Stimulated activated CD8-positive, alpha-beta memory T cell treated with anti-CD3 and anti-CD28 coated beads, Interleukin-7, amount 100 ng/mL, for 24 hours (primary cell): ENCODE measurements around the gene GLRA3.
"Not testable (repeated sequence)": the region's sequence is repeated elsewhere in the genome, so short reads cannot be mapped to it uniquely, and the experiment has no call there.

Source experiments
- DNase-seq: peaks from one replicate; pipeline ENCODE4 v3.0.0-alpha.2; 2020; ENCODE audit warnings: low read depth

The GLRA3 gene

DNA sequence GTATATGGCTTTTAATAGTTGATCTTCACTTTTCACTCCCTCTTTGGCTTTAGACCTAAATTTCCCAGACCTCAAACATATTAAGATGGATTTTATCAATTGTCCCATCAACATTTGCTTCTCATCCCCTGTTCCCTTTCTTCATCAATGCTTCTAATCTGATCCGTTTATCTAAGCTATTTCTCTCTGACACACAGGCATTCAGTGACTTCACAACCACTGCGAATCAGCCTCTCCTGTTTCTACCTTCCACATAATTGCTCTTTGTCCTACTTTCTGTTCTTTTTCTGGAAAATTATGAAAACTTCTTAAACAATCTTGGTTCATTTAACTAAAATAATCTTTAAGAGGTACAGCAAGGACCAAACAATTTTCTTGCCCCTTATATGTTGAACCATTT lies 115.2 kb downstream of the GLRA3 start:
- no peak for DNase-seq

DNA sequence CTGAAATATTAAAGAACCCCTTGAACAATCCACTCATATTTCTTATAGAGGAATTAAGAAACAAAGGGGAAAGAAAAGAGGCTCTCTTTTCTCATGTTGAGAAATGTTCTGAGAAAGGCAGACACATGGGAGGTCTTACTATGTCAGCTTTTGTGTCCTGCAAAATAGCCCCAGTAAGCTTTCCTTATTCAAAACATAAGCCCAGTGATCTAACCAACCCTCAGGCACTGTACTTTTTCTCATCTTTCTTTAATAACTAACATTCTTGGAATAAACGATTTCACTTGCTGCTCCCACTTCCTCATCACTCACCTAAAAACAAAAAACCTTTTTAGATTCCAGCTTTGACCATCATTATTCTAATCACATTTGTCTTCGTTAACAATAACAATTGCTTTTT lies 115.9 kb downstream of the GLRA3 start:
- no peak for DNase-seq

DNA sequence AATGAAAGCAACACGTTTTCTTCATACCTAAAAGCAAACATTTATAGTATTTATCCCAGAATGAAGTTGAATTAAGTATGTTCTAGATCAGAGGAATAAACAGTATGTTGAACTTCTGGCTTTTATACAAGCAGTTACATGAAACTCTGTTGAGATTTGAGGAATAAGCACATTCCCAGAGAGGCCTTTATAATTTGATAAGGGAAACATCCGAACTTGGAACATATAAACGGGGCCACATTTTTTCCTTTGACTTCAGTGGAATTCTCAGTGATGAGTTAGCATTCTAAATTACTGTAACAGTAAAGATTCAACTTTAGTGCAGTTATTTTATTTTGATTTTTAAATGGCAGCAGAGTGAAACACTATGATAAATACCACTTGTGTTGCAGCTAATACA lies 119.5 kb downstream of the GLRA3 start:
- DNase-seq, result no peak

DNA sequence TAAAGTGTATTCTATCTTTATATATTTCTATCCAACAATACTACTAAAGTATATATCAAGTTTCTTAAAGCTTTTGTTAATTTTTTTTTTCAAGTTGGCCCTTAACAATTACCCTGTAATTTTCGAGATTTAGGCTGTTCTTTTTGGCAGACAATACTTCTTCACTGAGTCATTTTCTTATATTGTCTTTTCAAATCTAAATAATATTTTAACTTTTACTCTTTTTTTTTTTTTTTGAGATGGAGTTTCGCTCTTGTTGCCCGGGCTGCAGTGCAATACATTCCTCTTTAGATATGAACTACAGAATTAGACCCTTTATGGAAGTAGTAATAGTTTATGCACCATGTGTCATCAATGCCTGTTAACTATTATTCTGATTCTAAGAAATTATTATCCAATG lies 120.7 kb downstream of the GLRA3 start:
- DNase-seq, result no peak

DNA sequence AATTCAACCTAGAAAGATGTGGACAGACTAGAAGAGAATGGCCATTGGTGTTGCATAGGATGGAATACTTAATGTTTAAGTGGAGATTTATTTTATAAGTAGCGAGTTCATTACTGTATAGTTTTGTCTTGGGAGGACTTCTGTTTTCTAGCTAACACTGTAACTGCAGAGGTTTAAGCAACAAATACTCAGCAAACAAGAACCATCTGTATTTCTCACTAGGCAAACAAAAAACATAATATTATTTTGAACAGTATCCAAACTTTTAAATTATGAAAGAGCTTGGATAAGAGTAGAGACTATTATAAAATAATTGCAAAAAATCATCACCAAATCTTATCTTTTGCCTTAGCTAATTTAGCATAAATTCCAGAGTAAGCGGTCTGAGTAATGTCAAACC lies 121.1 kb downstream of the GLRA3 start:
- DNase-seq, result no peak

DNA sequence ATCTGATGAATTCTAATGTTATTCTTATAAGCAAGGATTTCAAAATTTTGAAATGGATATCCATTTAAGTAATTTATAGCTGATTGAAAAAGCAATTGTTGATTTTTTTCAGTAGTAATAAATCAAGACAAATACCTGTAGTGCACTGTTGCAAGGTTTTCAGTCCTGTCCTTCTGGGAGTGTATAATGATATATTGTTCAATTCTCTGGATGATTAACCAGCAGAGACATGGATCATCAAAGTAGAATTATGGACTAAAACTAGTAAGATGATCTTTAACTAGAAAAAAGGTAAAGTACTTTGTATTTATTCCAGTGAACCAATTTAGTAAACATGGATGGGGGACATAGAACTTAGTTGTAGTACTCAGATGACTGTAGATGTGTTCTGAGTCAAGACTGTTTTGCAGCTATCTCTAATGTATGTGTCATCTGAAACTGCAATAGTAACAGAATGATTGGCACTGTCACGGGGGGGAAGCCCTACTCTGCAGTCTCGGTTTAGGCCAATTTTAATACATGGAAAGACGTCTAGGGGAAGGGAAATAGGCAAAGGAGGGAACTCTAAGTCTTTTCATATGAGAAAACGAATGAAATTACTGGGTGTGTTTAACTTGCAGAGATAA lies 121.9 kb downstream of the GLRA3 start:
- no peak for DNase-seq

DNA sequence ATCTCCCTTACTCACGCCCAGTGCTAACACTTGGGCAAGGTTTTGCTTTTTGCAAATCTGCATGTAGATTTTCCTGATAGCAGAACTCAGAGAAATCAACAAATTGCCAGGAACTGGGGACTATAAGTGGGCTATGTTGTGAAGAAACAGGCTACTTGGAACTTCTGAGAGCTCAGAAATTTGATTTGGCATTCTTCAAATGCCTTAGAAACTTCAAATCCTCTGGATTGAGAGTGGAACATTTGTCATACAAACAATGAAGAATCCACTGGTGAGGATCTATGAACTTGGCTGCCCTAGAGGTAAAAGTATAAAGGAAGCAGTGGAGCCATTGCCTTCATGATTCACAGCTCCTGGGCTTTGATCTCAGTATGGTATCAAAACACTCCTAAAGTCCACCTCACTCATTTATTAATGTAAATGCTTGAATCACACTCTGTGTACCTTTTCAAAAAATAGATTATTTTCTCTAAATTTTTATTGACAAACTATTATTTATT lies 126.0 kb downstream of the GLRA3 start:
- DNase-seq, result no peak

DNA sequence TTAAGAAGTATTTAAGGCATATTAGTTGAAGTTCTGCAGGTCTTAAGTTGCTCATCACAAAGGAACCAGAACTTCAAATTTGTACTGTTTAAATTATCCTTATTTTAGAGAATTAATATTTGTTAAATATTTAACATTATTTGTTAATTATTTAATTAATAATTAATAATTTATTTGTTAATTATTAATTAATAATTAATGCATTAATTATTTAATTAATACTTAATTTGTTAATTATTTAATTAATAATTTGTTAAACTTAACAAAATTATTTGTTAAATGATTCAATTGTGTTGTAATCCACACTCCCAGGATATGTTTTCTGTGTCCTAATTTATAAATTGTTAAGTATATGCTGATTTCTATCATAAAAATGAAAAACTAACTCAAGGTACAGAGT lies 129.4 kb downstream of the GLRA3 start:
- DNase-seq, result no peak

DNA sequence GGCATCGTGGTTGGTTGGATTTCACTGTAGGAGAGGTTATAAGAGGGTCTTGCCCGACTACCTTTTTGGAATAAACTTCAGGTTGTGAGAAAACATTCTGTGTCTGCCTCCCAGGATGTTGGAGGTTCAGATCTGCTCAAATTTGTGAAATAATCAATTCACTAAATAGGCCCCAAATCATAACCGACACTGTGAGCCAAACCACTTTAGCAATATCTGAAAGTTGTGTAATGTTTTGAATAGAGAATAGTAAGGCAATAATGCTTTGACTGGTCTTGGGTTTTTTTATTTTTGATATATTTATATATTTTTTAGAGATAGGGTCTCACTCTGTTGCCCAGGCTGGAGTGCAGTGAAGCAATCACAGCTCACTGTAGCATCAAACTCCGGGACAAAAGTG lies 131.2 kb downstream of the GLRA3 start:
- DNase-seq, result no peak

DNA sequence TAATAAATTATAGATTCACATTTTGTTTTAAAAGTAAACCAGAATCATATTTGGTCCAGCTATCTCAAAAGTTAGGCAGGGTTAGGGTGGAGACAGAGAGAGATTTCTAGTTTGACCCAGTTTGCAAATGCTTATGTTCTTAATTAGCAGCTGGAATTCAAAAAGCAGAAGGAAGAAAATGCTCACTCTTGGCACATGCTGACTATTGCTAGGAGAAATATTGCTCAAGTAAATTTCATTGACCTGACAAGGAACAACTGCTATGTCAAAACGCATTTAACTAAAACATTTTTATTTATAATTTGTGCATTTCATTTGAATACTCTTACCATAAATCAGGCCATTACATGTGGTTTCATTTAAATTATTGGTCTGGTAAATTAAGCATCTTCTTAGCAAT lies 131.8 kb downstream of the GLRA3 start:
- DNase-seq, result no peak

DNA sequence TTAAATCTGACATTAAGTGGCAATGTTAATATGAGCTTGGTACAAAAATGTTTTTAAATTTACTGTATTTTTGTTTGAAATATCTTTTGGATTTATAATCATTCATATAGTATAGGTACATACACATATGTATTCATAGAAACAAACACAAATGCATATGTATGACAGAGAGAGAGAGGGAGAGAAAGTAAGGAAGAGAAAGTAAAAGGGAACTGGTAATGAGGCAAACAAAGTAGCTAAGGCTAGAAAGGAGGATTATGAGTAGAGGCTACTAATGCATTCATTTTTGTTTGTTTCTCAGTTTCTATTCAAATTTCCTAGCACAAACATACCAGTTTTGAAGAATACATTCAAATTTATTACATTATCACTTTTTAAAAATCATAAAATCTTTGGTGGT lies 132.4 kb downstream of the GLRA3 start:
- DNase-seq, result no peak

DNA sequence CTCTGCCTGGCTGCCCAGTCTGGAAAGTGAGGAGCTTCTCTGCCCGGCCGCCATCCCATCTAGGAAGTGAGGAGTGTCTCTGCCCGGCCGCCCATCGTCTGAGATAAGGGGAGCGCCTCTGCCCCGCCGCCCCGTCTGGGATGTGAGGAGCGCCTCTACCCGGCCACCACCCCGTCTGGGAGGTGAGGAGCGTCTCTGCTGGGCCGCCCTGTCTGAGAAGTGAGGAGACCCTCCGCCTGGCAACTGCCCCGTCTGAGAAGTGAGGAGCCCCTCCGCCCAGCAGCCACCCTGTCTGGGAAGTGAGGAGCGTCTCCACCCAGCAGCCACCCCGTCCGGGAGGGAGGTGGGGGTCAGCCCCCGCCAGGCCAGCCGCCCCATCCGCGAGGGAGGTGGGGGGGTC lies 137.2 kb downstream of the GLRA3 start:
- DNase-seq, result not testable (repeated sequence)

DNA sequence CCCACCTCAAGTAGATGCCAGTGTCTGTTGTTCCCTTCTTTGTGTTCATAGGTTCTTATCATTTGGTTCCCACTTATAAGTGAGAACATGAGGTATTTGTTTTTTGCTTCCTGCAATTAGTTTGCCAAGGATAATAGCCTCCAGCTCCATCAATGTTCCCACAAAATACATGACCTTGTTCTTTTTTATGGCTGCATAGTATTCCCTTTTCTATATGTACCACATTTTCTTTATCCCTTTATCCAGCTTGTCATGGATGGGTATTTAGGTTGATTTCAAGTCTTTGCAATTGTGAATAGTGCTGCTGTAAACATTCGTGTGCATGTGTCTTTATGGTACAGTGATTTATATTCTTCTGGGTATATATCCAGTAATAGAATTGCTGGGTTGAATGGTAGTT lies 138.4 kb downstream of the GLRA3 start:
- DNase-seq, result no peak

DNA sequence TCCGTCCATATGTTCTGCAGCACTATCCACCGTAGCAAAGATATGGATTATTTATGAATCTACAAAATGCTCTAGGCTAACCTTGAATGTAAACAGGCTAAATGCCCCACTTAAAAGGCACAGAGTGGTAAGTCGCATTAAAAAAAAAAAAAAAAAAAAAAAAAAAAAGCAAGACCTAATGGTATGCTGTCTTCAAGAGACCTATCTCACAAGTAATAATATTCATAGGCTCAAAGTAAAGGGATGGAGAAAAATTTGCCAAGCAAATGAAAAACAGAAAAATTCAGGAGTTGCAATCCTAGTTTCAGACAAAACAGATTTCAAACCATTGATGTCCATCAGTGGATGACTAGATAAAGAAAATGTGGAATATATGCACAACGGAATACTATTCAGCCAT lies 139.4 kb downstream of the GLRA3 start:
- DNase-seq, result no peak

DNA sequence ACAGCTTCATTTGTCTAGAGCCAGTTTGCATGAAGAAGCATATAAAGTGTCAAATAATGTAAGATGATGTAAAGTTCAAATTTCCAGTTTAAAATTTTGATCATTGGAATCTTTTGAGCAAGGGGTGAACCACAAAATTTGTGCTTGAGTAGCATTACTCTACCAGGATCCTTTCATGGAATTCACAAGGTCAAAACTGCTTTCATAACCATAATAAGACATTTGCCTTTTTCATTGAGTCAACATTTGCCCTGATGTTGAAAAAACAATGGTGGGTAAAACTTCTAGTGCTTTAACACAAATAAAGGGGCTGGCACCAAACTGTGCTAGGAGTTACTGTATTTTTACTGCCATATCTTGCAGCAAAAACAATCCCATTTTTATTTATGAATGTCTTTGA lies 142.2 kb downstream of the GLRA3 start:
- no peak for DNase-seq

DNA sequence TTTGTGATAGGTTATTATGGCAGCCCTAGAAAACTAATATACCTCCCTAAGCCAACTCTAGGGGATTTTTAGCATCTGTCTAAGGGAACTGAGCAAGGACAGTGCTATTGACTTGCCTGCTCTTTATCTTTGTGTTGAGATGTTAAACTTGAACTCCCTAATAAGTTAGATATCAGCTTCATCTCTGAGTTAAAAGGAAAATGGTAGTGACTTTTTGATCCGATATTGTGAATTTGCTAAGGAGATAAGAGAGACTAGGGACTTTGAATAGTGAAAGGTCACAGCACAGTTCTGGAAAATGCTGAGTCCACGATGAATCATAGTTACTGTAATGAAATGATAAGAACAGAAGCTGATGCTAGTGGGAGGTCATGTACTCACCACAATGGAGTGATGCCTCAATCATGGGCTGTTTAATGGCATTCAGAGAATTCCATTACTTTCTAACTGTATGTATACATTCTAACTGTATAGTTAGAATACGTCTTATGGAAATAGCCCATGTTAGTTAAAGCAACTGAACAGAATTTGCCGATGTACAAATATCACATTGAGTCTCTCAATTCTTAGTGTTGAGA lies 147.2 kb downstream of the GLRA3 start:
- DNase-seq, result no peak

DNA sequence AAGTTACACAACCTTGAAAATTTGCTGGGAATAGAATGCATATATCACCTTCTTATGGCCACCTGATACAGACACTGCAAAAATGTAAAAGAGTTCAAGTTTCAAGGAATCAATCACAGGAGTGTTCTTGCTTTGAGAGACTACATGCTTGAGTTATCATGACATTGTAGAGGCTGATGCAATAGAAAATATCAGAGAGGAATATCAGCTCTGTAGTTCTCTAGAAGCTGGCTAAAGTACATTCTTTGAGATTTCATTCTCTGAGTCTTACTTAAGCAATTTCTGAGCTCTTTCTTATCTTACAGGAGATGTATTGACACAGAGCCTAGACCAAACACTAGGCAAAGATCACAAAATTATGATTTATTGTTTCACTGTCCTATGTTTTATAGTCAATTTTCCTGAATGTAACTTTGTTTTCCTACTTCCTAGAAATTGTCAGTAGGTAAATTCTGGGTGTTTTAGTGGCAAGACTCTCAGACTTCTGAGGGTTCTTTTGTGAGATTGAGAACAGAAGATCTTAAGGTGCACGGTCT lies 154.7 kb downstream of the GLRA3 start:
- no peak for DNase-seq

DNA sequence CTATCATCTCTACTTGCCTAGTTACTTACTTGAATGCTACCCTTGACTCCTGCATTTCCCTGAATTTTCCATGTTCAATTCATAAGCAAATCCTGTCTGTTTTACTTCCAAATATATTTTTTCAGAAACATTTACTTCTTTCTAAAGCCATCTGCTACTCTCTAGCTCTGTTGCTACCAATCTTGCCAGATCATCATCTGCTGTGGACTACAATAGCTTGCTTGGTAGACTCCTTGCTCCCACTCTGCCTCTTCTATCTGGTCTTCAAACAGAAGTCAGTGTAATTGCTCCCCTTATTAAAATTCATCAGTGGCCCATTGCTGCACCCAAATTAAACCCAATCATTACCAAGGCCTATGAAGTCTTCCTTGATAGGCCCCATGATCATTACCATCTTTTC lies 155.2 kb downstream of the GLRA3 start:
- DNase-seq, result no peak

DNA sequence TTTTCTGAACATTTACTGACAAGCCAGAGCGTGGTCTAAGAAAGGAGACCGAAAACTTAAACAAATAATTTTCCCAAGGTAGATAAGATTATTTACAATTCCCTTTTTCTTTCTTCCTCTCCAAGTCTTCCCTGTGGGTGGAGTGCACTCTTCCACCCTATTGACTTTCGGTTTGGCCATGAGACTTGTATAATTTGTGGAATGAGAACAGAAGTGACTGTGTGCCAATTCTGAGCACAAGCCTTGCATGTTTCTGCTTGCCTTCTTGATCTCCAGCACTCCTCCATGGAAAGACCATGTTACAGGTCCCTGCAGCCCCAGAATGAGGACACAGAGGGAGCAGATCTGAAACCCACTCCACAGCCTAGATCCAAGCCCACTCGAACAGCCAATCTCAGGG lies 156.8 kb downstream of the GLRA3 start:
- DNase-seq, result no peak

DNA sequence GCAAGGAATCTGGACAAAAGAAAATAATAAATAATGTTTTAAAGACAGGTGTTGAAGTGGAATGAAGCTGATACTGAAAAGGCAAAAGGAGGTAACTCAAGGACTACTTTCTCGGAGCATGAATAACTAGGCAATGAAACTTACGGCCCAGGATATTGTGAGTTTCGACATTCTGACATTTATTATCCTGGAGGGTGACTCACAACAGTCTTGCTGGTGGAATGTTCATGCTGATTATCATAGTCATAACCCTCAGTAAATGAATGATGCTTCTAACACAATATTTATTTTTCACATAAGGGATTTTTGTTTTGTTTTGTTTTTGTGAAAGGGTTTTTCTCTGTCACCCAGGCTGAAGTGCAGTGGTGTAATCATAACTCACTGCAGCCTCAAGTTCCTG lies 159.8 kb downstream of the GLRA3 start:
- no peak for DNase-seq

DNA sequence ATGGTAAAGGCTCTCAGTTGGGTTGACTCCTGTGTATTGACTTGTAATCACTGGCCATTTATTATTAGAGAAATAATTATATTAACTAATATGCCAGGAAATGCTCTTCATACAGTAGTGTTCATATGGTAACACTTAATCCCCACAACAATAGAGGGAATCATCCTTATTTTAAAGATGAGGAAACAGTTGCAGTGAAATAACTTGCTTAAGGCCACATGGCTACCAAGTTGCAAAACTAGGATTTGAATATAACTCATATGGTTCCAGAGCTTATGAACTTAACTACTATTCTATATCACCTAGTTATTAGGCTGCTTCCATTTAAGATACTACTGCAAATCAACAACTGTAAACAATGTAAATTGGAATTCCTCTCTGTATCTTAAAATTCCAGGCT lies 163.2 kb downstream of the GLRA3 start:
- no peak for DNase-seq

DNA sequence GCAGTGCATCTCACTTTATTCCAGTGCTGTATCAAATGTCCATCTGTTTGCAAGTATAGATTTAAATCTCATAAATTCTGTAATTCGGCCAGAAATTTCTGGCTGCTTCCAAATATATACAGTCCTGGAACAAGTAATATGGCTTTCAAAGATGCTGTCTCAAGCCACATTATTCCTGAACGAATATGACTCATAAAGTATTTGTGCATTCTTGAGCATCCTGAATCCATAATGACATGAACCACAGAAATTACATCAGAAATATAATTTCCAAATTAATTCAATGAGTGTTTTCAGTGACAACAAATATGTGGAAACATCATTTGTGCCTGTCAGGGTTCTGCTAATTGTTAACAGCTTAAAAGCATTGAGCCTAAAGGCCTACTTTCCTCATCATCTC lies 165.8 kb downstream of the GLRA3 start:
- no peak for DNase-seq

DNA sequence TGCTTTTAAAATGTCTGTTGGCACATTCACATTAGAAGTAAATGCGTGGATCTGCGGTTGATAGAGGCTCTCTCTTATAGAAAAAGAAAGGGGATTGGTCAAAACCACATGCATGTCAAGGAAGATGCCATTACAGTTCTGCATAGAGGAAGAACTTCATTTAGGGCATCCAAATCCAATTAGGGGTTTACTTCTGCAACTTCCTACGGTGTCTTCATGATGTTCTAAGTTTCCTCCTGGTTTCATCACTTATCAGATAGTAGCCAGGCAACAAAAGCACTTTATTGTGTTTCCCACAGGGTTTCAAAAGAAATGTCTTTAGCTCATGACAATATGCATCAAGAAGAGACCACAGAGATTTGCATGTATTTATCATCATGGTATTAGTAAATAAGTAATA lies 170.8 kb downstream of the GLRA3 start:
- no peak for DNase-seq

DNA sequence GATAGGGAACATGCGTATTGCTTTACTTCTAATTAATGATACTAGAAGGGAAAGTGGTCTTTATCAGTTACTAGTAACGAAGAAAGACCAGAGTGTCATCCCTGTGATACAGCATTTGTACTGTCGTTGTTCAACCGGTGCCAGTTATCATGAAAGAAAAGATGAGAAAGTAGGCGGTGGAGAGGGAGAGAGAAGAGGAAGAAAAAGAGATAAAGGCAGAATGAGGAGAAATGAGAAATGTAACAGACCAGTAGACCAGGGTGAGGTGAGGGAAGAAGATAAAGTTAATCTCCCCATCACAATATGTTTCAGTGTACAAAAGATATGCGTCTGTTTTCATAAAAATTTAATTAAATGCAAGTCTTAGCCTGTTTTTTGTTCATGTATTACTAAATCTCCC lies 171.6 kb downstream of the GLRA3 start:
- DNase-seq, result no peak
